OCI-LY7 (cell line): ENCODE measurements around the gene KAZN. TPM values are rescaled to one million over a fixed set of nuclear protein-coding genes. Genes with fewer than 3 reads are reported as not detected.

Experiments used
- BruUV-seq: library from RNA; stranded (reverse); fragments of 400-500 nt; replicated peaks from 2 replicates; lab custom pipeline; 2021; lab: Mats Ljungman, UMichigan
- CTCF ChIA-PET: fragments of 300-600 bp; sonication (Branson Sonifier 250); formaldehyde crosslinking; loops from one replicate; lab custom pipeline; 2022; ENCODE audit warnings: antibody characterized with exemption; ENCODE audit not compliant: unreplicated experiment; lab: Charles Lee
- POLR2A ChIA-PET: fragments of 300-600 bp; sonication (Branson Sonifier 250); formaldehyde crosslinking; loops from one replicate; lab custom pipeline; 2022; ENCODE audit warnings: antibody characterized with exemption; lab: Charles Lee
- DNase-seq: peaks from one replicate; pipeline ENCODE4 v3.0.0-alpha.2; 2015; ENCODE audit warnings: low spot score
- H2AFZ ChIP-seq: fragments of 200-600 bp; sonication (generic), shearing (Covaris generic); 2 replicates; pipeline ENCODE4 v1.6.1; 2014; ENCODE audit warnings: mild to moderate bottlenecking, antibody characterized with exemption, low read length, moderate library complexity
- H3K27ac ChIP-seq: fragments of 200-600 bp; sonication (generic); 2 replicates; pipeline ENCODE4 v1.5.1; 2014; ENCODE audit warnings: mixed run types, low read depth, mild to moderate bottlenecking, moderate library complexity, low read length, inconsistent platforms; ENCODE audit not compliant: poor library complexity, severe bottlenecking
- H3K36me3 ChIP-seq: fragments of 200-600 bp; sonication (generic); 2 replicates; pipeline ENCODE4 v1.6.1; 2014; ENCODE audit warnings: mild to moderate bottlenecking, antibody characterized with exemption, low read length, moderate library complexity, mixed read lengths; ENCODE audit not compliant: insufficient read depth
- H3K4me1 ChIP-seq: fragments of 200-600 bp; sonication (generic); 2 replicates; pipeline ENCODE4 v1.5.1; 2014; ENCODE audit warnings: mild to moderate bottlenecking, low read length; ENCODE audit not compliant: insufficient read depth, poor library complexity, severe bottlenecking
- H3K4me2 ChIP-seq: fragments of 200-600 bp; sonication (generic); 2 replicates; pipeline ENCODE4 v1.6.1; 2014; ENCODE audit warnings: mild to moderate bottlenecking, low read length
- H3K4me3 ChIP-seq: fragments of 200-600 bp; sonication (generic); 2 replicates; pipeline ENCODE4 v1.5.1; 2014; ENCODE audit warnings: mild to moderate bottlenecking, low read depth, low read length; ENCODE audit not compliant: poor library complexity, severe bottlenecking
- H3K79me2 ChIP-seq: fragments of 200-600 bp; sonication (generic); 2 replicates; pipeline ENCODE4 v1.6.1; 2016; ENCODE audit warnings: low read depth, mild to moderate bottlenecking, low read length, moderate library complexity, mixed read lengths; ENCODE audit not compliant: insufficient read depth
- H3K9me2 ChIP-seq: fragments of 200-600 bp; sonication (generic); 2 replicates; pipeline ENCODE4 v1.6.1; 2016; ENCODE audit warnings: mild to moderate bottlenecking, low read length, mixed read lengths; ENCODE audit not compliant: insufficient read depth
- H3K9me3 ChIP-seq: fragments of 200-600 bp; sonication (generic); 2 replicates; pipeline ENCODE4 v1.6.1; 2014; ENCODE audit warnings: mild to moderate bottlenecking, mixed run types, low read length, mixed read lengths
- H4K20me1 ChIP-seq: fragments of 200-600 bp; sonication (generic); 2 replicates; pipeline ENCODE4 v1.6.1; 2014; ENCODE audit warnings: mild to moderate bottlenecking, antibody characterized with exemption, low read length, moderate library complexity, mixed read lengths; ENCODE audit not compliant: insufficient read depth
- CTCF ChIP-seq: fragments of 200-600 bp; sonication (generic); conservative IDR thresholded peaks from 2 replicates; pipeline ENCODE4 v1.5.1; 2014; ENCODE audit warnings: mild to moderate bottlenecking, antibody characterized with exemption, low read length, moderate library complexity, mixed read lengths
- EZH2phosphoT487 ChIP-seq: fragments of 200-600 bp; sonication (generic); IDR thresholded peaks from 2 replicates; pipeline ENCODE4 v1.6.1; 2018; ENCODE audit warnings: low read depth, borderline replicate concordance, mild to moderate bottlenecking, mixed run types, antibody characterized with exemption, low read length, moderate library complexity, mixed read lengths
- intact Hi-C: fragments of 100-400 bp; cut with micrococcal nuclease; formaldehyde crosslinking; loops from one replicate; pipeline ENCODE4 v1.10.0; 2022; ENCODE audit not compliant: unreplicated experiment
- total RNA-seq, 2 experiments: library from RNA; depleted of rRNA in 1 of 2; stranded (reverse); fragments of >200 nt in 1 of 2; shearing (Covaris generic) in 1 of 2; gene quantifications; 2 replicates each; pipeline ENCODE4 v1.2.3, GENCODE V29; 2014 to 2022

KAZN gene
- total RNA-seq, 2 experiments from 2014 or later, result 0.40 to 2.4 TPM

GRCh38 chr1:14723401-14723800, 124.9 kb downstream of the KAZN start:
- no peak for DNase-seq
- H3K27ac ChIP-seq, result no peak overlapping the region
- no peak overlapping the region for H3K4me3 ChIP-seq
- intact Hi-C loops, result no loop called here
- H3K9me3 ChIP-seq, result peaks cover 16% of the 10 kb centered on the region; the same call in 1 of the 2 replicates
- H2AFZ ChIP-seq, result no peak overlapping the region
- POLR2A ChIA-PET, result interaction anchor here (0.9 to 1.4 kb wide), 2 partner anchors 40 to 49 kb away, joined by 3 read pairs; no protein-coding TSS in a partner anchor
- CTCF ChIA-PET, result no interaction called here
- H3K36me3 ChIP-seq, result peaks cover 94% of the 10 kb centered on the region
- H3K9me2 ChIP-seq, result no peaks in the 10 kb centered on the region
- H3K79me2 ChIP-seq, result peaks cover 25% of the 10 kb centered on the region; the same call in 1 of the 2 replicates
- H4K20me1 ChIP-seq, result no peaks in the 10 kb centered on the region
- TF ChIP-seq CTCF (no peak), EZH2phosphoT487 (no peak)
- H3K4me1 ChIP-seq, result no peaks in the 10 kb centered on the region
- no peak overlapping the region for H3K4me2 ChIP-seq
- BruUV-seq, result no TSS peak

GRCh38 chr1:14724246-14724645, 125.8 kb downstream of the KAZN start:
- no peak for TF ChIP-seq CTCF
- no peak for TF ChIP-seq EZH2phosphoT487
- Histone ChIP-seq H4K20me1 (no peaks in the 10 kb centered on the region), H3K4me3 (no peak overlapping the region), H3K36me3 (peaks cover 94% of the 10 kb centered on the region), H3K4me1 (no peaks in the 10 kb centered on the region), H3K9me2 (no peaks in the 10 kb centered on the region), H3K27ac (no peak overlapping the region), H3K4me2 (no peak overlapping the region), H3K9me3 (peaks cover 16% of the 10 kb centered on the region; the same call in 1 of the 2 replicates), H2AFZ (no peak overlapping the region), H3K79me2 (peaks cover 29% of the 10 kb centered on the region; the same call in 1 of the 2 replicates)
- ChIA-PET POLR2A (interaction anchor here (0.6 kb wide), 1 partner anchor 27 kb away, joined by 4 read pairs; no protein-coding TSS in a partner anchor), CTCF (no interaction called here)
- intact Hi-C loops, result no loop called here
- no TSS peak for BruUV-seq
- no peak for DNase-seq

- Histone ChIP-seq H3K4me1 (no peaks in the 10 kb centered on the region), H3K9me2 (no peaks in the 10 kb centered on the region), H3K36me3 (peaks cover 95% of the 10 kb centered on the region), H3K9me3 (peaks cover 16% of the 10 kb centered on the region; the same call in 1 of the 2 replicates), H3K27ac (no peak overlapping the region), H3K4me2 (no peak overlapping the region), H2AFZ (no peak overlapping the region), H3K4me3 (no peak overlapping the region), H4K20me1 (no peaks in the 10 kb centered on the region), H3K79me2 (peaks cover 33% of the 10 kb centered on the region; the same call in 1 of the 2 replicates)
- DNase-seq, result no peak
- TF ChIP-seq EZH2phosphoT487 (no peak), CTCF (no peak)
- ChIA-PET POLR2A (no interaction called here), CTCF (no interaction called here)
- intact Hi-C loops, result no loop called here
- BruUV-seq, result TSS peak; percentile 26
Measured at GRCh38 chr1:14724678-14725077, 126.2 kb downstream of the KAZN start.
